ENCODE measurements around the gene NKAIN2.
"Not testable (repeated sequence)": the region's sequence is repeated elsewhere in the genome, so short reads cannot be mapped to it uniquely, and the experiment has no call there.

NKAIN2 gene

DNA sequence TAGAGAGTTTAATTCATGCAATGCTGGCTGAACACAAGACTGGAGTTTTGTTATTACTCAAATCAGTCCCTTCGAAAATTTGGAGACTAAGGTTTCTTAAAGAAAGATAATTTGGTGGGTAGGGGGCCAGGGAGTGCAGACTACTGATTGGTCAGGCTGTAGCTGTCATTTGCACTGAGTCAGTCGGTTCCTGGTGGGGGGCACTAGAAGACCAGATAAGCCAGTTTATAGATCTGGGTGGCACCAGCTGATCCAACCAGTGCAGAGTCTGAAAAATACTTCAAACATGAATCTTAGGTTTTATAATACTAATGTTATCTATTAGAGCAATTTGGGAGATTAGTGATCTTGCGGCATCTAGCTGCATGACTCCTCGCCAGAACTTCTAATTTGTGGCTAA, 530.7 kb downstream of the NKAIN2 start:
- no peak for DNase-seq (ENCODE audit: low read depth)

DNA sequence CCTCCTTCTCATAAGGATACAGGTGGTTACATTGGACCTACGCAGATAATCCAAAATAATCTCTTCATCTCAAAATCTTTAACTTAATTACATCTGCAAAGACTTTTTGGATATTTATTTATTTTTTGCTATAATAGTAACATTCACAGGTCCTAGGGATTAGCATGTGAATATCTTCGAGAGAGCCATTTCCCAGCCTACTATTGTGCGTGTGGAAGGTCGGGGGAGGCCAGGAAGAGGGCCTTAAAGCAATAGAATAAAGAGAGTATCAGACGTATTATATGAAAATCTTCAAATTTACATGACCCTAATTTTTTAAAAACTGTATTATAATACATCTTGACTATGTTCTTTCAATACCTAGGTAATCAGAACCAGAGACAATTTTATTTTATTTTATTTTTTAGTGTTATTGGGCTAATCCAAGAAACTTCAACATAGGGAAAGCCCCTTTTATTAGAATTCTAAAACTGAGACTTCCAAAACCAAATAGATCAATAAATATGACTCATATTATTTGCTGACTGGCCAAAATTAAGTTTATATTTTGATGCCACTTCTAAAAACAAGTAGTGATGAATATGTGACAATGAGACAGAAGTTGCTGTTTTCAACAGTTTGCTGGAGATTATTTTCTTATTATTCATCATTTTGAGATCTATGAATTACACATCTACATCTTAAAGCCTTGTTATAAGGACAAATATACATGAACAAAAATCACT, 536.1 kb downstream of the NKAIN2 start:
- DNase-seq (ENCODE audit: low read depth) = no peak

DNA sequence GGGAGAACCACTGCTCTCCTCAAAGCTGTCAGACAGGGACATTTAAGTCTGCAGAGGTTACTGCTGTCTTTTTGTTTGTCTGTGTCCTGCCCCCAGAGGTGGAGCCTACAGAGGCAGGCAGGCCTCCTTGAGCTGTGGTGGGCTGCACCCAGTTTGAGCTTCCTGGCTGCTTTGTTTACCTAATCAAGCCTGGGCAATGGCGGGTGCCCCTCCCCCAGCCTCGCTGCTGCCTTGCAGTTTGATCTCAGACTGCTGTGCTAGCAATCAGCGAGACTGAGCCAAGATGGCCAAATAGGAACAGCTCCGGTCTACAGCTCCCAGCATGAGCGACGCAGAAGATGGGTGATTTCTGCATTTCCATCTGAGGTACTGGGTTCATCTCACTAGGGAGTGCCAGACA, 544.7 kb downstream of the NKAIN2 start:
- DNase-seq (ENCODE audit: low read depth) = not testable (repeated sequence)

DNA sequence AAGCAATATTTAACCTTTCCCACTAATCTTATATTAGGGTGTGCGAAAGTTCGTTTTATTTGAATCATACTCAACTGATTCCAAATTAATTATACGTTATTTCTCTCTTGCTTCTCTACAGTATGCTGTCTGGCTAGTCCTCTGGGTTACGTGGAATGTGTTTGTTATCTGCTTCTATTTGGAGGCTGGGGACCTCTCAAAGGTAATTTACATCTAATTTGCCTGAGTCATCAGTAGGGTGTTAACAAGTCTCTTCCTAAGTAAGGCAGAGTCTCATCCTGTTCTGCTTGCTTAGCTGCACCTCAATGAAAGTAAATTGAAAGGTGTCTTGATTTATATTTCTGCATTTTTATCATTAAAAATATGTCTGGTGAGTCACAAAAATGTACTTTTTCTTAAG, 551.5 kb downstream of the NKAIN2 start:
- no peak for DNase-seq (ENCODE audit: low read depth)

DNA sequence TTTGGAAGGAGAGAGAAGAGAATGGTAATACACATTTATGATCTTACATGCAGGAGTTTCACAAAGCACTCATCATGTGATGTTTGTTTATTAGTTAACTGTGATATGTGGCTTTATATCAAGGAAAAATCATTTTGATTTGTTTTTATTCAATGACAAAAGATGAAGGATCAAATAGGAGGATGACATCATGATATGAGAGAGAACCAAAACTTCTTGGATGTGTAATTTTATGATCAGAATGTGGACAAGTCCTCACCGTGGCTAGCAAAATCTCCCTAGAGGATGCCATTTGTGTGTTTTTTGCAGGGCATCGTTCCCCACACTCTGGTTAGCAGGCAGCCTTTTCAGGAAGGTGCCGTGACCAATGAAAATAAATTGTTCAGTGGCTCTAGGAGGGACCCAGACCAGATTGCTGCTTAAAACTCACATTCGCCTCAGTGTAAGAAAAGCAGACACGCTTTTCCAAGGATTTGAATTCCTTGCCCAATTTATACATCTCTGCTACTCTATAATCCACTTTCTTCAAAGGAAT, 552.7 kb downstream of the NKAIN2 start:
- no peak for DNase-seq (ENCODE audit: low read depth)

DNA sequence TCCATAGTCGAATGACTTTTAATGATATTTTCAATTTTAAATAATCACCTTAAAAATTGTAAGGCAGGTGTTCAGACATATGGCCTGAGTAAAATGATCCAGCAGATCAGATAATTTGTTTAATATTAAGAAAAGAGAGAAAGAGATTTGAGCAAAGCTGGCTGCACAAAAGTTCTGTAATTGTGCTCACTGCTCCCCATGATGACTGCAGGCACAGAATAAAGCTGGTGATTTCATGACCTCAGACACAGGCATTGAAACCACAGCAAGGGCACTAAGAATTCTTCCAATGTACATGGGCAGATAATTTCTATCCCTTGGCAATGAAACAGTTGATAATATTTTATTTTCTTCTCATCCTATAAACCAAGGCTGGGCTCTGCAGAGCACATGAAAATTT, 553.1 kb downstream of the NKAIN2 start:
- DNase-seq (ENCODE audit: low read depth) = no peak

DNA sequence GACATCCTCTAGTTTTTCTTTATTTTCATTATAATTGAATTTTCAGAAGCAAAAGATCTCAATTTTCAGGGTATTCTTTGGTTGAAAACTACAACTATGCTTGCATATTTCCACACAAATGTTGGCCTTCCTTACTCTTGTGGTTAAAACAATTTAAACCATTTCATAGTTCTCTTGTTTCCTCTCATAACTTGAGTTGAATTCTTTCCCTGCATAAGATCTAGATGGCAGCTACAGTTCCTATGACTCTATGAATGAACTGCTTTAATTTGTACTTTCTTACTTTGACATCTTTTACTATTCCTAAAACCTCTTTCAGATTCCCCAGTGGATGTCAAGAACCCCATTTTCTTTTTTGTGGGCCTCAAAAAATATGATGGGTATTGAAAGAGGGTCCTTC, 564.5 kb downstream of the NKAIN2 start:
- DNase-seq (ENCODE audit: low read depth) = no peak

DNA sequence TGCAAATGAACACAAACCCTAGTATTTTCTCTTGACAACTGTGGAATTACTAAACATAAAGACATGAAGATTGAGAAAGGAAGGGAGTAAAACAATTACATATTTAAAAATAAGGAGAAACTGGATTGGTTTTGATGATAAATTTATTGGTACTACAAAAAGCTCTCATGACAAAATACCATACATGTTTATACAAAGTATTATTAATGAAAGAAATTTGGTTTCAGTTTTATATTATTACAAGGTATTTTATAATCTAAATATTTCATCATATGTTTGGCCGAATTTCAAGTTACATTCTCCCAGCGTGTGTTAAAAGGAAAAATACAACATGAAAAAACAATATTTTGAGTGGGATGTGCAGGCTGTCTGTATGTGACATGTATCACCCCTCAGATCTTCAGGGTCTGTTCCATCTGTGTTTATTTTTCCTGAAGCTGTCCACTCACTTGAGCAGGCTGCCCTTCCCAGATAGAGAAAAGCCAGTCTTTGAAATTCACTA, 568.4 kb downstream of the NKAIN2 start:
- DNase-seq (ENCODE audit: low read depth) = no peak

DNA sequence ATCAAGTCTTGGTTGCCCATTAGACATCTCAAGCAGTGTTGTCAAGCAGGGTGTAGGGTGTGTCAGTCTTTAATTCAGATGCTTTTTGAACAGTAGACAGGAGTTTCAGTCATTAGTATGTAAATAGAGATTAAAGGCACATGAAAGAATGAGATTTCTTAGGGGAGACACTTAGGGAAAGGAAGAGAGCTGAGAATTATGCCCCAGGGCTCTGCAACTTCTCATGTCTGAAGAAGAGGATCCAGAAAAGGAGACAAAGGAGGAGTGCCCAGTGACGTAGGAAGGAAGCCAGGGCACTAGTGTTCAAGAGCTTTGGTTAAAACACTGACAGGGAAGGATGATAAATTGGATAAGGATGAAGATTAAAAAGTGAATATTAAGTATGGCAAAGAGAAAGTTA, 569.7 kb downstream of the NKAIN2 start:
- no peak for DNase-seq (ENCODE audit: low read depth)

DNA sequence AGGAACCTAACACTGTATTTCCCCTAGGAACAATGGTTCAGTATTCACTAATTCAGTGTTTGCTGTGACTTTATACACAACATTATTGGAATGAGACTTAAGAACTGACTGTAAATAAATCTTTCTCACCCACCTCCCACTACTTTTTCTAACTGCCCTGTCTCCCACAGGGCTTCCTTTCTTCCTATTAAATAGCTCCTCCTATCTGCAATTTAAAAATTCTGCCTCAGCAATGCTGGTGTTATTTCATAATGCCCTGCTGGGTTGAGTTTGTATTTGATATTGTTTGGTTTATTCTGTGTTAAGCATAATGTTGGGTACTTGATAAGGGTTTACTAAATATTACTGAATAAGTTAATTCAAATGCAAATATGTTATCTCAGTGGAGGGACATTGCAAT, 585.5 kb downstream of the NKAIN2 start:
- no peak for DNase-seq (ENCODE audit: low read depth)

DNA sequence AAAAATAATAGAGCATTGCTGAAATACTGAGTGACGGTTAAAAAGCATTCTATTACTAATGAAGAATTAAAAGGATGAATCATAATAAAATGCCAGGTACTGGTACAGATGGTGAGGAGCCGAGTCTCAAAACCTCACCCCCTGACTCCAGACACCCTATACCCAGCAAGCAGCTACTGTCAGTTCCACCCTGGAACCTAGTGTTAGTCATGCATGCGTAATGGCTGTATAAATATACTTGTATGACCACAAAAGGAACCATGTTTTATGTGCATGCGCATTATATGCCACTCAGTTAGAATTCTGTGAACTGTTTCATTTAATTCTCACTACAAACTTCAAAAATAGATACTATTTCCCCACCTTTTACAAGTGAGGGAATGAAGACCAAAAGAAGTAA, 589.9 kb downstream of the NKAIN2 start:
- DNase-seq (ENCODE audit: low read depth) = no peak

DNA sequence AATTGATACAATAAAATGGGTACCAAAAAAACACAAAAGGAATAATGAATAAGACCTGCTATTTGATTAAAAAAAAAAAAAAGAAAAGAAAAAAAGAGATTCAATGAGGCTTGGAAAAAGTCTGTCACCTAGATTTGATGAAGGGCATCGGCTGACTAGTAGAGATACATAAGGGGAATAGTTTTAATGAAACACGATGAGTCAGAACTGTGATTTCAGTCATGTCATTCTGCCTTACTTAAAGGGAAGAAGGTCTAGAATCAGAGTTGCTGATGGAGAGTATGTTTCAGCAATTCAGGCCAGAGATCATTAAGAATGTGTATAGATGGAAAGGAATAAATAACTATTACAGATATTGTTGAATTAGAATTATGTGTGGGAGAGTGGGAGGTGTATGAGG, 592.7 kb downstream of the NKAIN2 start:
- DNase-seq (ENCODE audit: low read depth) = no peak

DNA sequence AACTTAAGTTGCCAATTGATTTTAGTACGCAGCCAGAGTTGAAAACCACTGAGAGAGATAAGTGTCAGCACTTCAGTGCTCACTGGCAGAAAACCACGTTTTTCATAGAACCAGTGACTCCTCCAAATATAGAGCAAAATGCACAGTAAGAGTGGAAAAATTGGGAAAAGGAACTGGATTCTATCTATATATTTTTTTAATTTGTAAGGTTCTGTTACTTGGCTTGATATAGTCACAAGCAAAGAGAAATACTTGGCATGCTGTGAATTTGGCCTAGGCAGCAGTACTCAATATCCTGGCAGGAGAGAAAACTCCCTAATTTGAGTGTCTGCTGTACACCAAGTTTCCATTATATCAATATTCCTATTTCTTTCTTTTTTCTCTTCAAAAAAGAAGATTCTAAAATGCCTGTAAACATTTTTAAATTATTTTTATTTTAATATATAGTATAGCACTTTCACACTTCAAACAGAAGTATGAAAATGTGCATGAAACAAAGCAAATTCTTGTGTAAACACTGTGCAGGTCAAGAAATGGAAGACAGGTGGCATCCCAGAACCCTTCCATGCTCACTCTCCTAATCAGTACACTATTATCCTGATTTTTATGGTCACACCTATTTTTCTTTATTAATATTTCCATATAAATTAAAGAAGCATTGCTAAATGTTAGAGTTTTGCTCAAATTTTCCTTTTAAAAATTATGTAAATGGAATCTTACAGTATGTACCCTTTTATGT, 596.8 kb downstream of the NKAIN2 start:
- no peak for DNase-seq (ENCODE audit: low read depth)

DNA sequence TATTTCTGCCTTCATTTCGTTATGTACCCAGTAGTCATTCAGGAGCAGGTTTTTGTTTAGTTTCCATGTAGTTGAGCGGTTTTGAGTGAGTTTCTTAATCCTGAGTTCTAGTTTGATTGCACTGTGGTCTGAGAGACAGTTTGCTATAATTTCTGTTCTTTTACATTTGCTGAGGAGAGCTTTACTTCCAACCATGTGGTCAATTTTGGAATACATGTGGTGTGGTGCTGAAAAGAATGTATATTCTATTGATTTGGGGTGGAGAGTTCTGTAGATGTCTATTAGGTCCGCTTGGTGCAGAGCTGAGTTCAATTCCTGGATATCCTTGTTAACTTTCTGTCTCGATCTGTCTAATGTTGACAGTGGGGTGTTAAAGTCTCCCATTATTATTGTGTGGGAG, 606.8 kb downstream of the NKAIN2 start:
- DNase-seq (ENCODE audit: low read depth) = not testable (repeated sequence)

DNA sequence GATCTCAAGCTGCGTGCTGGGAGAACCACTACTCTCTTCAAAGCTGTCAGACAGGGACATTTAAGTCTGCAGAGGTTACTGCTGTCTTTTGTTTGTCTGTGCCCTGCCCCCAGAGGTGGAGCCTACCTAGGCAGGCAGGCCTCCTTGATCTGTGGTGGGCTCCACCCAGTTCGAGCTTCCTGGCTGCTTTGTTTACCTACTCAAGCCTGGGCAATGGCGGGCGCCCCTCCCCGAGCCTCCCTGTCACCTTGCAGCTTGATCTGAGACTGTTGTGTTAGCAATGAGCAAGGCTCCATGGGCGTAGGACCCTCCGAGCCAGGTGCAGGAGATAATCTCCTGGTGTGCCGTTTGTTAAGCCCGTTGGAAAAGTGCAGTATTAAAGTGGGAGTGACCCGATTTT, 609.0 kb downstream of the NKAIN2 start:
- not testable (repeated sequence) for DNase-seq (ENCODE audit: low read depth)

DNA sequence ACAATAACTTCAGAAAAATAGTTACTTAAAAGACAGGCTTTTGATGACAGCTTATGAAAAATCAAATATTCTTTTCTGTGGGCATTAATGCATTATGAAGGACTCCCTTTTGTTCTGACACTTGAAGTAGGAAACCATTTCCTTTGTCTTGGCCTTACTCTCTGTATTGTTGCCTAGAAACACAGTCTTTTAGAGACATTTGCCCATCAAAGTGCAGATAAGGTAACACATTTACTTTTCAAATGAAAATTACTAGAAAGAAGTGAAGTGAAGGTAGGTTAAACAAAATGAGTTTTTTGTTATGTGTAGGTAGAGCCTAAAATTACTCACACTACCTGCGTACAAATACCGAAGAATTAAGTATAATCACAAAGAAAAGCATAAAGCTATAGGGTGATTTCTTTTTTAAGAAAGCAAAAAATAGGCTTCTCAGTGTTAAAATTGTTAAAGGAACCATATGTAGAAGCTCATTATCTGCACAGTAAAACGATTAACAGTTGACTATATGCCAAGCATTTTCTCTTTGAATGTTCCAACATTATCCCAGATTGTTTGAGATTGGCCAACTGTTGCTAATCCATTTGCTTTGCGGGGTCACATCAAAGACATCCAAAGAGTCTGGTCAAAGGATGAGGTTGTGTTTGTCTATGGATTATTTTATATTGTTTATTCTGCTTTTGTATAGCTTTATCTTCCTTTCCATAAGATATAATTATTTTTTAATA, 616.6 kb downstream of the NKAIN2 start:
- no peak for DNase-seq (ENCODE audit: low read depth)

DNA sequence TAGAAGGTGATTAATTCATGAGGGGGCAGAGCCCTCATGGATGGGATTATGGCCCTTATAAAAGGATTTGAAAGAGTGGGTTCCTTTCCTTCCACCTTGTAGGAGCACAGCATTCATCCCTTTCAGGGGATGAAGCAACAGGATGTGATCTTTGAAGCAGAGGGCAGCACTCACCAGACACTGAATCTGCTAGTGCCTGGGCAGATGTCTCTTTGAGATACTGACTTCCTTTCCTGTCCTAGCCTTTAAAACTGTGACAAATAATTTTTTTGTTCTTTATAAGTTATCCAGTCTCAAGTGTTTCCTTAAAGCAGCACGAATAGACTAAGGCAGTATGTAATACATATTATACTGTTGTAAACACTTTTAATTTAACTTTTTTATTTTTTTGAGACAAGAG, 620.0 kb downstream of the NKAIN2 start:
- DNase-seq (ENCODE audit: low read depth) = no peak

DNA sequence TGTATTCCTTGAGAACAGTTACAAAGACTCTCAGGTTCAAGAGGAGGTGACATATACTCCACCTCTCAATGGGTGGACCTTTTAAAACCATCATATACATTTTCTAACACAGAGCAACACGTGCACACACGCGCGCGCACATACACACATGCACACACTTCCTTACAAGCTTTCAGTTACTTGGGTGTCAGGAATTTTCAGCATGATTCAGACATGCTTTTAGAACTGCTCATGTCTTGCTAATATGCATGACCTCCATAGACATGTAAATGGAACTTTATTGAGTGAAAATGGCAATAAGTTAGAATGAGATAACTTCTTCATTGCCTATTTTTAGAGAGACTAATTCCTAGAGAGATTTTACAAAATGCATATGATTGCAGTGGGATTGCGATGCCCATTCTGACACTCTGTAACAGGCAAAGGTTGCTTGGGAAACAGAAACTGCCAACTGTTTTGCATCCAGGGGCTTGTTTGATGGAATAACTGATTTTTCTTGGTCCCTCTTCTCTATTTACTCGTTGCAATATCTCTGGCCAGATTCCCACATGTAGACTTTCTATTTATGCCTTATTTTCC, 627.2 kb downstream of the NKAIN2 start:
- DNase-seq (ENCODE audit: low read depth) = no peak

DNA sequence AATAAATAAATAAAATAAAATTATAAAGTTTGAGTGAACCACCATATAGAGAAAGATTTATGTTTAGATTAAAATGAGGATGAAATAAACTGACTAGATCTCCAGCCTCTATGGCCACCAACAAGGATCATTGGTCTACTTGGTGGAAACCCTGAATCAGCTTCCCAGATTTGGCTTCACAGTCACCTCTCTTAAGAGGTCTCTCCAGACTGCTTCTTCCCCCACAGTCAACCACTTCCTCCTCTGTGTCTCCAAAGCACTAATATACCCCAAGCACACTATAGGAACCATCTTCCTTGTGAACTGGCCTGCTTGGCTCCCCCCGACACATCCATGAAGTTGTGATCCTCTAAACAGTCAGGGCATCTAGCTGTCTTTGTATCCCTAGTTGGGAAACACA, 629.0 kb downstream of the NKAIN2 start:
- no peak for DNase-seq (ENCODE audit: low read depth)

DNA sequence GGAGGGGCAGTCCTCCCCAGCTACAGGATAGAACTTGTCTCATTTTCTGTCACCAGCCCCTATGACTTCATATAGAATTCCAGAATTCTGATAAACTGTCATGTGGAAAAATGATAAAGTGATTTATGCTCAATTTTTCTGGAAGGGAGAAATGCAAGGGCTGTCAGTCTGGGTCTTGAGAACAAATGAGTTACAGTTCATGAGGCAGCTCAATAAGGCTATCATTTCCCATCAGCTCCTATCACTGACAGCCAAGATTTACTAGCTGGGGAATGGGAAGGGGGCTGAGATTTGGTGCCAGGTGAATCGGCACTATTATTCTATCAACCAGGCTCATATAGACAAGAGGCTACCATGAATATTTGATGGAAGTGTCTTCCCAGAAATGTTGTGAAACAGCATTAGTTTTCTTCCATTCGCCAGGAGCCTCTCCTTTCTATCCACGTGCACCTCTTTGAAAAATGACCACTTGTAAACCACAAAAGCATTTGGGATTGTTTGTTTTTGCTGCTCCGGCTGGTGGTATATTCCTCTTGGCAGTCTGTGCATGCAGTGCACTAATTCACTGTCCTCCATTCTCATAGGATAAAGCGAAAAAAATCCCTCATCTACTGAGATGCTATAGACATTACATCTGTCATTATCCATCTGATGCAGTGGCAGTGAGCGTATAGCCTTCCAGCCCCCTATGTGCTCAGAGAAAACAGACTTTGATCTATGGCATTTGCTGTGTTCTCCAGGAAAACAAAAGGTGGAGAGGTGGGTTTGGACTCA, 629.9 kb downstream of the NKAIN2 start:
- no peak for DNase-seq (ENCODE audit: low read depth)

DNA sequence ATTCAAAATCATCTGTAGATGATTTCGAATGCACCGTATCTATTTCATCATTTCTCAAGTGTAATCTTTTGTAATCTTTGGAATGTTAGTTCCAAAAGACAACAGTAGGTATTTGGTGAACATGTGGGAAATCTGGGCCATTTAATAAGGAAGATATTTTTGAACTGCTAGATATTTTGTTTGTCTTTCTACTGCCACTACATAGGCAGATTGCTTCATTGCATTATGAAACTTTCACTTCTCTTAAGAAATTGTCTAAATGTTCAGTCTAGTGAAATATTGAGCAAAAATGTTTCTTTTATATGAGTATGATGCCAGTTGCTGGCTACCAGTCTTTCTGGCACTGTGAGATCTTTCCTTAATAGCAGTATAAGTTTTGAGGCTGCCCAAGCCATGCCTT, 630.8 kb downstream of the NKAIN2 start:
- no peak for DNase-seq (ENCODE audit: low read depth)

All from T follicular helper cell (primary cell).